Activated effector memory CD4-positive, alpha-beta T cell treated with Interleukin-2 at 50 U/mL for 16 hours (primary cell): ENCODE data around the gene ENOX2.
"Not testable (repeated sequence)": the region's sequence is repeated elsewhere in the genome, so short reads cannot be mapped to it uniquely, and the experiment has no call there.

Experiments used
- DNase-seq: peaks from one replicate; pipeline ENCODE4 v3.0.0-alpha.2; 2020

The ENOX2 gene

DNA sequence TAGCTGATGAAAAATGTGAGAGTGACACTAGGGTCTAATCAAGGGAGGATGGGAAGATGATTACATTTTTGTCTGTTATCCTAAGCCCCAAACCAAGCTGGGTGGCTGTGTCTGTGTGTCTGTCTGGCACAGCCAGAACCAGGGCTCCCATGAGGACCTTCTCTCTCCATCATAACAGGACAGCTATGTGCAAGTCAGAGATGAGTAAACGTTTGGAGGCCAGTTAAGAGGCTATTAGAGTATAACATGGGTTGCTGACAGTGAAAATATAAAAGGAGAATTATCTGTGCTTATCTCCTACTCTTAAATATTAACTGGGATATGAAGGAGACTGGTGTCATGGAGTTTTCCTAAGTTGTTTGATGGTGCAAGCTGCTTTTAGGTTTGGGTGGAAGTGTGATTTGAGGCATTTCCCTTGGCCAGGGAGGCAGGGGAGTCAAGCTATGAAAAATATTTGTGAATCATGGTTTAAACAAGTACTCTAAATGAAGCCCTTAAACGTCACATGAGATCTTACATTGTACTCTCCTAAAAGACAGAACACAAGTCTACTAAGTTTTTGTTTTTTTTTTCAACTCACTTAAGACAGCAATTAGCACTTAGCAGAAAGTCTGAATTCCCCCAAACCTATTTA, 156.2 kb downstream of the ENOX2 start:
- no peak for DNase-seq

- no peak for DNase-seq
Observed at GRCh38 chrX:130746077-130746476, 156.9 kb downstream of the ENOX2 start.

GRCh38 chrX:130741584-130741983, 161.4 kb downstream of the ENOX2 start:
- DNase-seq: no peak

- DNase-seq: no peak
Observed at GRCh38 chrX:130741151-130741550, 161.9 kb downstream of the ENOX2 start.

DNA sequence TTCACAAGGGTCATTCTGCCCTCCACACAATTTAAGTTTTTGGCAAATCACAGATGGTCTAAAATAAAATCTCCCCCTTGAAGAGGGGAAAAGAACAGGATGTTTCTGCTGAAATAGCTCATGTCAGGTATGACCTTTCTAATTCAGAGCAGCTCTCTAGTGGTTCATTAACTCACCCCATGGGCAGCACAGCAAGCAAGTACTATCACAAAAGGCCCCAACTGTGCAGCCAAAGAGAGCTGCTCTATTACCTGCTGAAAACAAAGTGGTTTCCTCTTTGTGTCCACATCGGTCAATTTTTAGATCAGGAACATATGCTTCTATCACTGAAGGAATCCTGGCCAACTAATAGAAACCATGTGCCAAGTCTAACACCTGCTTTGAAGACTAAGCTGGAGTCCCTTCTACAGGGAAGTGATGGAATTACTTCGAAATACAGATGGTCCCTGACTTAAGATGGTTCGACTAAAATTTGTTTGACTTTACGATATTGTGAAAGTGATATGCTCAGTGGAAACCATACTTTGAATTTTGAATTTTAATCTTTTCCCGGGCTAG, 164.3 kb downstream of the ENOX2 start:
- no peak for DNase-seq

DNA sequence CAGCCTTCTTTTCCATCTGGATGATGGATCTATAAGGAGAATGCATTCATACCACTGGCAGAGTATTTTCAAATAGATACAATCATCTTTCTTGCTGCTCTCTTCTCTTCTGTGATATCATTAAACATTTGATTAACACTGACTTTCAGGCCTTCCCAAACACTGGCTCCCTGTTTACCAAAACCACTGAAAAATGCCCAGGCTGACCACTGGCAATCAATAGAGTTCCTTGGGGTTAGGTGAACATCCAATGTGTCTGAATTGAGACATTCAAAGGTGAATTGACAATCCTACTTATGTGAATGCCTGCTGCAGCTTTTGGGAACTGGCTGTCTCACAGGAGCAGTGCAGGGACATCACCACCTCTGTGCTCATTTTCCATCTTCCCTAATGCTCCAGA, 168.3 kb downstream of the ENOX2 start:
- DNase-seq: no peak

GRCh38 chrX:130728208-130728607, 174.8 kb downstream of the ENOX2 start:
- no peak for DNase-seq

DNA sequence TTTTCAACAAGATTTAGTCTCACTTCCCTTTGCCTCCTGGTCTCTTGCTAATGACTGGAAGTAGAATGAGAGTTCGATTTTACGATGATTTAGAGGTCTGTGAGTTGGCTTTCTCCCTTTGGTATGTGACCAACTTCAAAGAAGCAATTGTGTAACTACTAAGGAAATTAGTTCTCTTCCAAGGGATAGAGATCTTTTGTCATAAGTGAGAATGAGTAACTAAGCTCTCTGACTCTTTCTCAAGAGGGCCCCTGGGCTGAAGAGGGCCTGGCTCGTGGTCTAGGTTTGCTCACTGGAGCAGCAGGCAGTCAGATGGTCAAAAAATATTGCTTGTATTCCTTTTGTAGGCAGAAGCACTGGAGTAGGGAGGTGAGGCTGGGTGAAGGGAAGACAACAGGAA, 176.3 kb downstream of the ENOX2 start:
- DNase-seq: no peak

DNA sequence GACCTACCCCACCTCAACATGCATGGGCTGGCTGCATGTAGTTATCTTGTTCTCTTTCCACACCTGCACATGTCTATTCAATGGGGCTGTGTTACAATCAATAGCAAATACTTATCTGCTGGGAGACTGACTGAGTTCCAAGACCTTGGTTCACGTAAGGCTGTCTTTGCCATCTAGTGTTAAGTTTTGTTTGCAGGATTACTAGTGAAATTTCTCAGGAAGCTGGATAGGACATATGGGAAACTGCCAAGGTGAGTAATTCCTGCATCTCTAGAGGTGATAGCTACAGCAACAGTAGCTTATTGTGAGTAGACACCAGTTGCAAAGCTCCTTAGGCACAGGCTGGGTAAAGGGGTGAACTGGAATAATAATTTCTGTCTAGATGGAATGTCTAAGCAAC, 177.5 kb downstream of the ENOX2 start:
- no peak for DNase-seq

- DNase-seq: no peak
Observed at GRCh38 chrX:130719413-130719812, 183.6 kb downstream of the ENOX2 start.

- no peak for DNase-seq
Observed at GRCh38 chrX:130718137-130718536, 184.9 kb downstream of the ENOX2 start.

GRCh38 chrX:130716781-130717413, 186.1 kb downstream of the ENOX2 start:
- no peak for DNase-seq

GRCh38 chrX:130716346-130716745, 186.7 kb downstream of the ENOX2 start:
- DNase-seq: no peak

- no peak for DNase-seq
Observed at GRCh38 chrX:130715299-130715698, 187.7 kb downstream of the ENOX2 start.

DNA sequence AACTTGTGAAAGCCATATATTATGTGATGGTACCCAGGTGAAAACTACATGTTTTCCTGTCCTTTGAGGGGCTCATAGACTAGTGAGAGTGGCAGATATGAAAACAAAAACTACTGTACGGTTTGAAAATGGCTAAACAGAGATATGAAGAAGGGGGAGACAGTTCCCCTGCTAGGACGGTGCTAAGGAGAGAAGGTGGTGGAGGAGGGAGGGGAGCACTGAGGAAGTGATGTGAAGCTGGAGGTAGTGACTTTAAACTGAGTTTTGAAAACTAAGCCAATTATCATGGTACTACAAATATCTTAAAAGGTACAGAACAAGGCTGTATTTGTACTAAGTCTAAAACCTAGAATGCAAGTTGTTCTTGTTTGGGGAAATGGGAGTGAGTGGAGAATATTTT, 188.3 kb downstream of the ENOX2 start:
- no peak for DNase-seq

- DNase-seq: no peak
Observed at GRCh38 chrX:130714135-130714534, 188.9 kb downstream of the ENOX2 start.

DNA sequence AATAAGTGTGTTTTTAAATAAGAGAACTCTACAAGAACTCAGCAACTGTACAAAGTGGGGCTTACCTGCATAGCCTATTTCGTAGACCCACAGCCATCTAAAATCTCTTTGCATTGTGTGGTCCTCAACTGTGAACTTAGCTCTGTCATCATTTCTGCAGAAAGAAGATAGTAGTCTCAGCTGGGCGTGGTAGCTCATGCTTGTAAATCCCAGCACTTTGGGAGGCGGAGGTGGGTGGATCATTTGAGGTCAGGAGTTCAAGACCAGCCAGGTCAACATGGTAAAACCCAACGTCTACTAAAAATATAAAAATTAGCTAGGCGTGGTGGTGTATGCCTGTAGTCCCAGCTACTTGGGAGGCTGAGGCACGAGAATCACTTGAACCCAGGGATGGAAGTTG, 193.8 kb downstream of the ENOX2 start:
- not testable (repeated sequence) for DNase-seq

DNA sequence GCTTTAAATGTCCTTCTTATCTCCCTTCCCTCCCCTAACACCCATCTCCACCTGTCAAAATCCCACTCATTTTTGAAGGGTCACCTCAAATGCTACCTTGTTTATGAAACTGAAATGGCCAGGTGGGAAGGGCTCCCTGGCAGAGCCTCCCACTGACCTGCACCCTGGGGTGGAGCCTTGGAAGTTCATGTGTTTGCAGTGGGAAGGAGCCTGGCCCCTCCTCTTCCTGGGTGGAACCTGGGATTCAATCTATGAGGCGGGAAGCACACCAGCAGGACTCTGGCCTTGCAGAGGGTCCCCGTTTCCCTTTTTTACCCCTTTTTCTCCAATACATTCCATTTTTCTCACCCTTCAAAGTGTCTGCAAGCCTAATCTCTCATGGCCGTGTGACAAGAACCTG, 197.4 kb downstream of the ENOX2 start:
- DNase-seq: no peak

DNA sequence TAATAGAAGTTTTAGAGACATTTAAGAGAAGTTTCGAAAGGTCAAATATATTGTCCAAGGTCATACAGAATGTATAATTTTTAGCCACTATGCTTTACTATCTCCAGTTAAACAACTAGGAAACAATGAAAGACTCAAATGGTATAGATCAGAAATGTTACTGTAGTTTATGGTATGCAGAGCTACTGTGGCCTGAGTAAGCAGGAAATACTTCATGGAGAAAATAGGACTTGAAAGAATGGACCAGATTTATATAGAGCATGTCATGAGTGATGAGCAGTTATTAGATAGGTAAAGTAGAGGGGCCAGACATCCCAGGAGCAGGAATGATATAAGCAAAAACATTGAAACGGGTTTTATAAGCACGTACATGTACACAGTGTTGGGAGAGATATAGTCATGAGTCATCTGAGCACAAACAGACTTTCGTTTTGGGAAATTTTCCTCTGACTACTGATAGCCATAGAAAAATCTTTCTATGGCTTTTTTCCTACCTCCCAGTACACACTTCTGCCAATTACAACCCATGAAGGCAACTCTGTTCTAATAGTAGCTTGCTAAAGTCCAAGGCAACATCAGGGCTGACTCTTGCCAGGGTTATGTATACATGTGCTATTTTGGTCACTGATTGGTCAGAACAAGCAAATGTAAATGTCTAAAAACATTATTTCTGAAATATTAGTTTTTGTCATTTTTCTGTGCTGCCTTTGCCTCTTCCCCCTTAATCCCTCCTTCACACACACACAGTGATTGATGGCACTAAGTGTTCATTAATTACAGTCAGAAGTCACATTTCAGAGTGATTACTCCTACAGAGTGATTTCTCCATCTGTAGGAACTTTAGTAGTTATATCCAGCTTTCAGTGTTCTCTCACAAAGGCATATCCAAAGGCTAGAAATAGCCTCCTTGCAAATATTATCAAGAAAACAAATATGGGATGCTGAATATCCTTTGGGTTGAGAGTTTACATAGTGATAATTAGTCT, 198.7 kb downstream of the ENOX2 start:
- no peak for DNase-seq

DNA sequence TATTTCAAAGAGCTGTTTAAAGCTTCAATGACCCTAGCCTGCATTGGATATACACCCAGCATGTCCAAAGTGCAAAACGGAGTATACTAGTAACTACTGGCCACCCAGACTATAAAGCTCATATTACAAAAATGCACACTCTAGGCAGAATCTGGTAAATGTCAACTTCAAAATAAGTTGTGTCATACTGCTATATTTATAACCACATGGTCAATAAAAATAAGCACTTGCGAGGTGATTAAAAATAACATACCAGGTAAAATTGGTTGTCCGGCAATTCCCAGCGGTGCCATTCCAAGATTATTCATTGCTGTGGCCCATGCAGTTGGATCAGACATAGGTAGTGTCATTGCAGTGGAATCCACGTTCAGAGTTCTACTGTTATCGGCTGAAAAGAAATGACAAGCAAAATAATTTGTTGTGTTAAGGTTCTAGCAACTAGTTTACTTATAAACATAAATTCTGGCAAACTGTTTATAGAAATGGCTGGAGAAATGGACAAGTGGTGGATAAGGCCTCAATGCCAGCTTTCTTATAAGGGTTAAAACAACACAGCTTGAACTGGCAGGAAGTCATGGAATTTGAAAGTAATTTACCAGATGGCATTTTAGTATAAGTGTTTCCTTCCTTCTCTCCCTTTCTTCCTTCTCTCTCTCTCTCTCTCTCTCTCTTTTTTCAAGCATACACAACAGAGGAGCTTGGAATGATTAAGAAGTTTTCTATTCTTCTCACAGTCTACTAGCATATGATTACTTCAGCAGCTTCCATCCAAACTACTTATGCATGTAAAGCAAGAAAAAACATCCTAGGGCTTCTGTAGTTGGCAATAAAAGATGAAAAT, 199.9 kb downstream of the ENOX2 start:
- no peak for DNase-seq

- no peak for DNase-seq
Observed at GRCh38 chrX:130700629-130701028, 202.4 kb downstream of the ENOX2 start.

- no peak for DNase-seq
Observed at GRCh38 chrX:130699618-130700017, 203.4 kb downstream of the ENOX2 start.

DNA sequence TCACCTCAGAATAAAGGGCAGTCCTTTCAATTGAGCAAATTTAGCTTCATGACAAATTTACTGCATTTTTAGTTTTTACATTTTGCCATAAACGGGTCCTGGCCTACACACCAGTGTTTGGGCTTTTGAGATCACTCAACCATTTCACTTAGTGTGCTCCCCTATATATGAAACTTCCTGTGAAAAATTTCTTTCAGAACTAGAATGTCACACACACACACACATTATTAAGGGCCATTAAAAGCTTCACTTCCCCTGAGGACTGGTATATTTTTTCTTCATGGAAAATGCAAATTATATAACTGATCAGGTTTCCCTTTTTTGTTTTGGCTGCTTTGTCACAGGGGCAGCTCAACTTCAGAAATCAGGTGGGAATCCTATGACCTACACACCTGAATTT, 206.5 kb downstream of the ENOX2 start:
- no peak for DNase-seq
